Natural killer cell (primary cell): ENCODE measurements around the gene TMC1. TPM values are rescaled to one million over a fixed set of nuclear protein-coding genes. Genes with fewer than 3 reads are reported as not detected.

ENCODE experiments used
- ATAC-seq, 3 donors: fragments of 150-1000 bp in 2 of 3; fragments of 200-7000 bp in 1 of 3; cut with Tn5 transposase; 1 replicate in 1 of 3; 2 replicates in 2 of 3; pipeline ENCODE4 v1.10.0; 2021; ENCODE audit warnings: mild to moderate bottlenecking in 2 of 3, moderate library complexity in 2 of 3
- DNase-seq, 2 donors: peaks; one replicate each; pipeline versions ENCODE4 v3.0.0 to v3.0.0-alpha.2; 2013 to 2021; ENCODE audit warnings: mixed read lengths in 1 of 2
- H3K27ac ChIP-seq: one replicate; pipeline ENCODE4 v1.5.1; 2013; ENCODE audit warnings: mild to moderate bottlenecking, low read length
- H3K27me3 ChIP-seq: one replicate; pipeline ENCODE4 v1.6.1; 2013; ENCODE audit warnings: low read length; ENCODE audit not compliant: control insufficient read depth, insufficient read depth
- H3K36me3 ChIP-seq: one replicate; pipeline ENCODE4 v1.6.1; 2013; ENCODE audit warnings: low read length; ENCODE audit not compliant: control insufficient read depth, insufficient read depth
- H3K4me1 ChIP-seq: one replicate; pipeline ENCODE4 v1.6.1; 2013; ENCODE audit warnings: low read length; ENCODE audit not compliant: control insufficient read depth, insufficient read depth
- H3K4me3 ChIP-seq: one replicate; pipeline ENCODE4 v1.5.1; 2013; ENCODE audit warnings: low read length
- H3K9me3 ChIP-seq: one replicate; pipeline ENCODE4 v1.6.1; 2013; ENCODE audit warnings: low read length; ENCODE audit not compliant: control insufficient read depth, insufficient read depth
- H3K27ac Mint-ChIP-seq, 2 donors: one replicate each; pipeline ENCODE4 v1.8.0; 2022; ENCODE audit warnings: mild to moderate bottlenecking in 2 of 2, mixed read lengths in 2 of 2, moderate library complexity in 1 of 2
- H3K27me3 Mint-ChIP-seq, 2 donors: one replicate each; pipeline ENCODE4 v1.8.0; 2022; ENCODE audit warnings: low read depth in 2 of 2, mixed read lengths in 2 of 2
- H3K36me3 Mint-ChIP-seq: one replicate; pipeline ENCODE4 v1.8.0; 2022; ENCODE audit warnings: mixed read lengths
- H3K4me1 Mint-ChIP-seq, 2 donors: one replicate each; pipeline ENCODE4 v1.8.0; 2022; ENCODE audit warnings: mixed read lengths in 2 of 2
- H3K4me3 Mint-ChIP-seq: one replicate; pipeline ENCODE4 v1.8.0; 2022; ENCODE audit warnings: mild to moderate bottlenecking, moderate library complexity, mixed read lengths
- H3K9me3 Mint-ChIP-seq, 2 donors: one replicate each; pipeline ENCODE4 v1.8.0; 2022; ENCODE audit warnings: mixed read lengths in 2 of 2
- WGBS: methylation state at CpG from one replicate; pipeline ENCODE4 v1.1.7; 2013; ENCODE audit warnings: missing lambda C conversion rate; ENCODE audit not compliant: insufficient coverage; 5-methylcytosine and 5-hydroxymethylcytosine counted together
- intact Hi-C: fragments of 100-400 bp; cut with micrococcal nuclease; formaldehyde crosslinking; loops from one replicate; pipeline ENCODE4 v1.14.2; 2022
- total RNA-seq, 4 donors: library from RNA; stranded (reverse); fragments of 120-200 nt in 1 of 4; gene quantifications; one replicate each; pipeline versions ENCODE4 v1.2.3 to v1.2.4, GENCODE V29; 2013 to 2022
- TF ChIP-seq, protein P1 (sequence below): fragments of 200-600 bp; IDR thresholded peaks from one replicate; pipeline ENCODE4 v1.8.0; 2022; ENCODE audit warnings: antibody characterized with exemption

Gene TMC1
- total RNA-seq, 3 donors from 2014 or later (not counting 1 experiment from before 2014, with no cell fraction given): not detected

DNA sequence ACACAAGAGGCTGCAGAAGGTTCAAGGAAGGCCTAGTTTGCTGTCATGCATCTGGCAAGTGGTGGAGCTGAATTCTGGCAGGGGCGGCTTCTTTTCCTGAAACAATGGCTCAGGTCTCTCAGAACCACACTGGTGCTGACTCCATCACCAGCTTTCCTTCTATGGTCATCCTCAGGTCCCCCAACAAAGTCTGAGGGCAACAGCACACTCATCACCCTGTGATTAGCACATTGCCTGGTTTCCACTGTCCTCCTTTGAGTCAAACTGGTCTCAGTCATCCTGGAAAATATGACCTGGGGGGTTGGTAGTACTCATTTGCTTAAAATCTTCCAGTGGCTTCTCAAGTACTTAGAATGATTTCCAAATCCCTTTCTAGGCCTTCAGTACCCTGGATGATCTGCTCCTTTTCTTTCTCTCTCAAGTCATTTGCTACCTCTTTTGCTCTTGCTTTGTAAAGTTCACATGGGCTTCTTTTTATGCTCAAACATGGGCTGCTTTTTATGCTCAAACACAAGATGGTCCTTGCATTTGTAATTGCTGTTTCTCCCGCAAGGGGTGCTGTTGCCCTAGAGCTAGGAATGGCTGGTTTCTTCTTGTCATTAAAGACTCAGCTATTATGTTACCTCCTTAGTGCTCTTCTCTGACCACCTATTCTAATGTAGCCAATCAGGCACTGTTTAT lies 286.5 kb downstream of the TMC1 start:
- 88% methylated on average over 2 of the region's 2 CpGs for WGBS
- ATAC-seq: no peak
- Histone ChIP-seq H3K4me1 (no peaks in the 10 kb centered on the region), H3K9me3 (no peaks in the 10 kb centered on the region), H3K27me3 (no peaks in the 10 kb centered on the region), H3K36me3 (no peaks in the 10 kb centered on the region), H3K27ac (no peak overlapping the region), H3K4me3 (no peak overlapping the region)
- peaks cover 0 to 6% of the 10 kb centered on the region in 2 donors for H3K27me3 Mint-ChIP-seq
- intact Hi-C loops: no loop called here
- H3K9me3 Mint-ChIP-seq: peaks cover 0 to 2% of the 10 kb centered on the region in 2 donors
- no peak overlapping the region for H3K27ac Mint-ChIP-seq
- TF ChIP-seq, protein P1, sequence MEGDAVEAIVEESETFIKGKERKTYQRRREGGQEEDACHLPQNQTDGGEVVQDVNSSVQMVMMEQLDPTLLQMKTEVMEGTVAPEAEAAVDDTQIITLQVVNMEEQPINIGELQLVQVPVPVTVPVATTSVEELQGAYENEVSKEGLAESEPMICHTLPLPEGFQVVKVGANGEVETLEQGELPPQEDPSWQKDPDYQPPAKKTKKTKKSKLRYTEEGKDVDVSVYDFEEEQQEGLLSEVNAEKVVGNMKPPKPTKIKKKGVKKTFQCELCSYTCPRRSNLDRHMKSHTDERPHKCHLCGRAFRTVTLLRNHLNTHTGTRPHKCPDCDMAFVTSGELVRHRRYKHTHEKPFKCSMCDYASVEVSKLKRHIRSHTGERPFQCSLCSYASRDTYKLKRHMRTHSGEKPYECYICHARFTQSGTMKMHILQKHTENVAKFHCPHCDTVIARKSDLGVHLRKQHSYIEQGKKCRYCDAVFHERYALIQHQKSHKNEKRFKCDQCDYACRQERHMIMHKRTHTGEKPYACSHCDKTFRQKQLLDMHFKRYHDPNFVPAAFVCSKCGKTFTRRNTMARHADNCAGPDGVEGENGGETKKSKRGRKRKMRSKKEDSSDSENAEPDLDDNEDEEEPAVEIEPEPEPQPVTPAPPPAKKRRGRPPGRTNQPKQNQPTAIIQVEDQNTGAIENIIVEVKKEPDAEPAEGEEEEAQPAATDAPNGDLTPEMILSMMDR: no peak
- H3K4me1 Mint-ChIP-seq: no peaks in the 10 kb centered on the region
- H3K4me3 Mint-ChIP-seq: no peak overlapping the region
- no peak for DNase-seq
- H3K36me3 Mint-ChIP-seq: no peaks in the 10 kb centered on the region

DNA sequence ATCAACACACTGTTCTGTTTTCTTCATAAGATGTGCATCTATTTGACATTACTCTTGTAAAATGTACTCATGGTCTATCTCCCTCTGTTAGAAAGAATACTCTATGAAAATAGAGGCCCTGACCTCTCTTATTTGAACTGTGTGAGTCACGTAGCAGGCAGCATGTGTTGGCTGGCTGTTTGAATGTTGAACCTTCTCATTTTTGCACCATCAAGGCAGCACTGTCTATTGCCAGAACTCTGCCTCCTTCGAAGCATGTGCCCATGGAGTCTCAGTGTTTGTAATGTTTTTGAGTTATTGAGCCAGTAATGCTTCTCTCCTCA lies 287.0 kb downstream of the TMC1 start:
- no peak overlapping the region for H3K4me3 Mint-ChIP-seq

DNA sequence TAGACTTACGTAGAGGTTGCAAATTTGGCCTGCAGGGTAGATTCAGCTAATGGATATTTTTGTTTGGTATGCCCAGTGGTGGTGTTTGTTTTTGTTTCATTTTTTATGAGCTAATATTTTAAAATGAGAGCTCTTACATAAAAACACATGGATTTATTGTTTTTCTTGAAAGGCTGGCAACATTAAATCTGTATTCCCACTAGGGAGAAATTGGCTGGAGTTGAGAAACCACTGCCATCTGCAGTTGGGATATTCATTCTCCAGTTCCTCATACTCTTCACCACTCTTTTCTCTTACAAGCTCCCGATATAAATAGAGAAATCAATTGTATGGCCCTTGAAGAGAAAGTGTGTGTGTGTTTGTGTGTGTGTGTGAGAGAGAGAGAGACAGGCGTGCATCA lies 288.2 kb downstream of the TMC1 start:
- Histone ChIP-seq H3K27me3 (no peaks in the 10 kb centered on the region), H3K4me1 (no peaks in the 10 kb centered on the region), H3K27ac (no peak overlapping the region), H3K4me3 (no peak overlapping the region), H3K36me3 (no peaks in the 10 kb centered on the region), H3K9me3 (no peaks in the 10 kb centered on the region)
- ATAC-seq: no peak
- WGBS: 95% methylated on average over 2 of the region's 3 CpGs
- intact Hi-C loops: no loop called here
- TF ChIP-seq, protein P1: no peak
- Mint-ChIP-seq H3K9me3 (peaks cover 0 to 2% of the 10 kb centered on the region in 2 donors), H3K36me3 (no peaks in the 10 kb centered on the region), H3K27me3 (peaks cover 0 to 3% of the 10 kb centered on the region in 2 donors), H3K27ac (no peak overlapping the region), H3K4me1 (no peaks in the 10 kb centered on the region), H3K4me3 (no peak overlapping the region)
- no peak for DNase-seq

More for the DNA sequence above, 287.0 kb downstream of the TMC1 start:
- no peaks in the 10 kb centered on the region for H3K9me3 ChIP-seq
- 100% methylated on average over 2 of the region's 2 CpGs for WGBS
- Mint-ChIP-seq H3K4me1 (no peaks in the 10 kb centered on the region), H3K36me3 (no peaks in the 10 kb centered on the region), H3K27me3 (peaks cover 0 to 6% of the 10 kb centered on the region in 2 donors), H3K9me3 (peaks cover 0 to 2% of the 10 kb centered on the region in 2 donors), H3K27ac (no peak overlapping the region)
- ATAC-seq (no peak), DNase-seq (no peak)
- no peaks in the 10 kb centered on the region for H3K27me3 ChIP-seq
- no peaks in the 10 kb centered on the region for H3K4me1 ChIP-seq
- no peak overlapping the region for H3K27ac ChIP-seq
- no peaks in the 10 kb centered on the region for H3K36me3 ChIP-seq
- intact Hi-C loops: no loop called here
- H3K4me3 ChIP-seq: no peak overlapping the region
- TF ChIP-seq, protein P1: no peak

DNA sequence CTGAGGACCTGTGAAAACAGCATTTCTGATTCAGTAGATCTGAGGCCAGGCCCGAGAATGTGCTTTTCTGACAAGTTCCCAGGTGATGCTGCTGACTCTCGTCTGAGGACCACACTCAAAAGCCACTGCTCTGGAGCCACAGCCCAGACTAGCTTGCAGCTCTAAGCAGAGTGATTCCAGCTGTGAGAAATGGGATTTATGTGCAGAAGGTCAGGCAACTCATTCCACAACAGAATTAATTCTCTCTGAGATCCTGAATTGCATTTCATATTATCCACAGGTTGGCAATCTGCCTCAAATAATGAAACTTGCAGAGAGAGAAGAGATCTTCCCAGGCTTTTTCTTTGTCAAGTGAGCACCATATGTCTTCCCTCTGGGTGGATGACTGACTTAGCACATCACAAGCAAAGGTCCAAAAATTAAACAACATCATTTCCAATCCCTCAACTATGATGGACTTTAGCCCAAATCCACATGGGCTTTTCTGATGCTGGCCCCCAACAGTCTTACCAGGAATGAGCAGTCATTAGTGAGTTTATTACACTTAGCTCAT lies 291.2 kb downstream of the TMC1 start:
- intact Hi-C loops: no loop called here
- no peaks in the 10 kb centered on the region for H3K4me1 Mint-ChIP-seq
- H3K9me3 ChIP-seq: no peaks in the 10 kb centered on the region
- H3K36me3 ChIP-seq: no peaks in the 10 kb centered on the region
- 79% methylated on average over 2 of the region's 2 CpGs for WGBS
- H3K36me3 Mint-ChIP-seq: no peaks in the 10 kb centered on the region
- H3K27me3 Mint-ChIP-seq: peaks cover 0 to 3% of the 10 kb centered on the region in 2 donors
- no peak overlapping the region for H3K27ac ChIP-seq
- H3K9me3 Mint-ChIP-seq: peaks cover 0 to 2% of the 10 kb centered on the region in 2 donors
- ATAC-seq (no peak), DNase-seq (no peak)
- H3K27ac Mint-ChIP-seq: no peak overlapping the region
- H3K4me1 ChIP-seq: no peaks in the 10 kb centered on the region
- no peaks in the 10 kb centered on the region for H3K27me3 ChIP-seq
- TF ChIP-seq, protein P1: no peak
- H3K4me3 ChIP-seq: no peak overlapping the region
- H3K4me3 Mint-ChIP-seq: no peak overlapping the region
